CD4-positive, alpha-beta T cell treated with Interleukin-1 beta for 1 hour (primary cell): ENCODE results near the gene IRF2BP2.

Source experiments
- DNase-seq, 2 donors: peaks; one replicate each; pipeline ENCODE4 v3.0.0-alpha.2; 2020 to 2022

The IRF2BP2 gene

GRCh38 chr1:234582681-234583301 lies 27.2 kb downstream of the IRF2BP2 start:
- DNase-seq = no peak

GRCh38 chr1:234582186-234582585 lies 27.8 kb downstream of the IRF2BP2 start:
- DNase-seq = no peak

DNA sequence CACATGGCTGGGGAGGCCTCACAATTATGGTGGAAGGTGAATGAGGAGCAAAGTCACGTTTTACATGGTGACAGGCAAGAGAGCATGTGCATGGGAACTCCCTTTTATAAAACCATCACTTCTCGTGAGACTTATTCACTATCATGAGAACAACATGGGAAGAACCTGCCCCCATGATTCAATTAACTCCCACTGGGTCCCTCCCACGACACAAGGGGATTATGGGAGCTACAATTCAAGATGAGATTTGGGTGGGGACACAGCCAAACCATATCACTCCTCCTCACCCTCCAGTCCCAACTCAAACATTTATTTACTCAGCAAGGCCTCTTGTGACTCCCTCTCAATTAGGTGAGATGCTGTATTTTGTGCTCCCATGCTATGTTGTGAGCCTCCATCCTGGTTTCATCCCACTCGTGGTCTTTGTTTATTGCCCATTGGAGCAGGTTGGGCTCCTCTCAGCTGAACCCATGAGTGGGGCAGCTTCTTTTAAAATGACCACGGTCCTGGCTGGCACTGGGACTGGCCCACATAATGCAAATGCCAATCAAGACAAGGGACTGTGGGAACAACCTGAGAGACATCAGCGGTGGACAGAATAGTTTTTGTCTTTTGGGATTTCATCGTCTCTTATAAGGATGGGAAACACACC lies 28.8 kb downstream of the IRF2BP2 start:
- no peak for DNase-seq

GRCh38 chr1:234579967-234580366 lies 30.0 kb downstream of the IRF2BP2 start:
- DNase-seq = peak in 1 of 2 donors; percentile 21

DNA sequence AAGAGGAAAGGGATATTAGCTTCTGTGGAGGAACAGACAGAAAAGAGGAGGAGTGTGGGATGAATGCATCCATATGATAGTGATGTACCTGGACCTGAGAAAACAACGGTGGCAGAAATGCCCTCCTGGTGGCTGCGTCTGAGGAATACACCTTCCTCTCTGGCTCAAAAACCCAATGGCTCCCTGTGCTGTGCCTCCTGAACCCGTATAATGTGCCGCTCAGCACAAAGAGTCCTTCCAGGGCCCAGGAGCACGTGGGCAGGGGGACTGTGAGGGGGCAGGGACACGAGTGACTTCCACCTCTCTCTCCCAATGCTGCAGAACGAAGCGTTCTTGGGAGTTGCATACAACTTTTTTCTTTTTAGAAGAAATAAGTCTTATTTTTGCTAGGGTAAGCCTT lies 31.2 kb downstream of the IRF2BP2 start:
- no peak for DNase-seq

- no peak for DNase-seq
Measured at GRCh38 chr1:234578087-234578486, 31.9 kb downstream of the IRF2BP2 start.

DNA sequence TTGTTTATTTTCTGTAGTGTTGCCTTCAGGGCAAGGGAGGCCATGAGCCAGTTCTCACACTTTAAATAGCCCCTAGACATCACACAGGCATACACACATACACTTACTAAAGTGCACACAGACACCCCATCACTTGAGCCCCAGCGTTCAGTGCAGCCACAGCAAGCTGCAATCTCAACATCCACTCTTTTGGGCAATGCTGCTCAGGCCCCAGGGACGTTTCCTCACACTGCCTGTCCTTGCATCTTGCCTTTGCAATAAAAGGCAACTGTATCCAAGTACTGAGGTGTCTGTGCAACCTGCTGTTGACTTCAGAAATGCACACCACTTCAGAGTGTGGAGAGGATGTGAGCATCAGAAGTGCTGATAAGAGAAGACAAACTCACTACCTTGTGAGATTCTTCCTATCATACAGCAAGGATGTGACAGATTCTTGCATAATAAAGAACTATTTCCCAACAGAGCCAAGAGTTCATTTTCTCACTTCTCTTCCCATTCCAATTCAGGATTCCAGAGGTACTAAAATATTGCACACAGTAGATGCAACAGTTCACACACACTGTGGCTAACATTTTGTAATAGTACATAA lies 36.2 kb downstream of the IRF2BP2 start:
- no peak for DNase-seq

DNA sequence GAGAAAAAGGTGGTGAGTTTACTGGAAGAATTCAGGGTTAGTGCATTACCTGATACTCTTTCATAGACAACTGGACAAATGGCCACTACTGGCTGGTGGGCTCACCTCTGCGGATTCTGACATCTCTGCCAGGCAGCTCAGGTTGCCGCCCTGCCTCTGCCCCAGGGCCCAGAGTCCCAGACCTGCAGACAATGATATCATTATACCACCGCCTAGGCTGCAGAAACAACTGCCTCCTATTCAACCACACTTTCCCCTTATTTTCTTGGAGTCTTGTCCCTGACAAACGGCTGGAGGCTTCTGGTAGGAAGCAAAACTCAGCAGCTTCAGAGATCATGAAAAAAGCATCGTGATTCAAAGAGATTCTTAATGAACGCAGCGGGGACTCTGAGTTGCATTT lies 37.0 kb downstream of the IRF2BP2 start:
- no peak for DNase-seq

DNA sequence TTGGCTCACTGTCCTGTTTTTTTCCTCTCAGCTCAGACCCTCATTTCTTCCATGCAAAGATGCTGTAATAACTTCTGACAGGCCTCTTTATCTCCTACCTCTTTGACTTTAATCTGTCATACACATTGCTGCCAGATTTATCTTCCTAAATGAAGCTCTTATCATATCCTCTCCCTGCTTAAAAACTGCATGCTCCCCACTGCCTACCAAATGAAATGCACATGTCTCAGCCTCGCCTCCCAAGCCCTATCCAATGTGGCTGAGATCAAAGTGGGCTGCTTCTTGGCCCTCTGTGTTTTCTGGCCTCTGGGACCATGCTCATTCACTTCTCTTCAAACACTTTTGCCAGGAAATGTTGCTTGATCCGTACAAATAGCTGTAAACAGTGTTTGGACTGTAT lies 38.3 kb downstream of the IRF2BP2 start:
- no peak for DNase-seq

GRCh38 chr1:234570329-234571120 lies 39.5 kb downstream of the IRF2BP2 start:
- no peak for DNase-seq

DNA sequence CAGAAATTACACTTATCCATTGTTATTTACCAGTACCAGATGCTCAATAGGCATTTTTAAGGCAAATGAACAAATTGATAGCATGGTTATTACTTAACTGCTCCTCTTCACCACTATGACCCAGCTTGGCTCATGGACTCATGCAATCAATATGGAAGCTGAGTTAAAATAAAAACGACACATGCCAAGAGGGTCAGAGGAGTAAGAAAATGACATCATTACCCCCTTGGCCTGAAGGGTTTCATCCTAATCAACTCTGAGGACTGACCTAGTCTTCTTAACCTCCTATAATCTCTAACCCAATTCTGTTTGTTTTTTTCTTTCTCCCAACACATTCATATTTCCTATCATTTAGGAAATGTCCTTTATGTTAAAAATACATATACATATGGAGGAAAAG lies 41.6 kb downstream of the IRF2BP2 start:
- DNase-seq = no peak

DNA sequence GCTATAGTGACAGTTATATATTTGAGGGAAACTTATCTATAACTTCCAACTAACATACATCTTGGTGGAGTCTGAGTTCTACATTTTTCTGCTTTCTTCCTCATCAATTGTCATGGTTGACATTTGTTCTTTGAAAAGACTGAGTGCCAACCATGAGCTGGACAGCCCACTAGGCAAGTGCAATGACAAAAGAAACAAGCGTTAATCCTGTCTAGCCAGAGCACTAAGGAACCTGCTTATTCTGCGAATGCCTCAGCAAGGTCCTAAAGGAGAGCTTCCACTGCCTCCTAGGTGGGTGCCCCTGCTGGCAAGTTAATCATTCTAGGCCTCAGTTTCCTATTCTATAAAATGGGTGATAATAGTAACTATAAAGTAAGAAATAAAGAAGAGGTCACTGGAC lies 44.8 kb downstream of the IRF2BP2 start:
- DNase-seq = no peak

- DNase-seq = no peak
Measured at GRCh38 chr1:234564035-234565029, 45.6 kb downstream of the IRF2BP2 start.

- no peak for DNase-seq
Measured at GRCh38 chr1:234562334-234562733, 47.6 kb downstream of the IRF2BP2 start.

- DNase-seq = no peak
Measured at GRCh38 chr1:234561319-234561718, 48.7 kb downstream of the IRF2BP2 start.

- DNase-seq = no peak
Measured at GRCh38 chr1:234559902-234560676, 49.9 kb downstream of the IRF2BP2 start.

DNA sequence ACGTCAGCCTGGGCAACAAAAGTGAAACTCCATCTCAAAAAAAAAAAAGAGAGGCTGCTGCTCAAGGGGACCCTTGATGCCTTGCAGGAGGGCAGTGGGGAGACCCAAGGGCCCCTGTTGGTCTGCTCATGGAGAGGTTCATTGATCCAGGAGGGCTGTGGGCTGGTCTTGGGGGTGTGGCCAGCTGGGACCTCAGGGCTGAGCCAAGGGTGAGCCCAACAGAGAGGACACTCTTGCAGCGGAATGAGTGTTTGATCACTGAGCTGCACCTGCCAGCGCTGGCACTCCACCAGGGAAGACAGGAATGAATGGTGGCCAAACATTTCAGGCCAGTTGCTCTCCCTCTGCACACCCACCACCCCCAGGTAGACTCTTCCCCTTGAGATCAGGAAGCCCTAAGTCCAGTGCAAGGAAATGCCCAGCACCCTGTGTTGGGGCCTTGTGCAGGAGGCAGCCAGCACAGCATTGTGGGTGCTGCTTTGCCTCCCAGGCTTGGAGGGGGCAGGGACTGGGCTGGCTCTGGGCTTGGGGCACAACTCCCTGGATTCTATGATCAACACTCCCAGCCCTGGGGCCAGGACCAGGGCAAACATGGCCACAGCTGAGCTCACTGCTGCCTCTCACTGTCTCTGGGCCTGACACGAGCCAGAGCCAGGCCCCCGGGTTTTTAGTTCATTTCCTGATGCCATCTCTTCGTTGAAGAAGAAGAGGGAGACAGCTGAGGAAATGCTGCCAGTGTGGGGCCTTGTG lies 50.7 kb downstream of the IRF2BP2 start:
- no peak for DNase-seq

DNA sequence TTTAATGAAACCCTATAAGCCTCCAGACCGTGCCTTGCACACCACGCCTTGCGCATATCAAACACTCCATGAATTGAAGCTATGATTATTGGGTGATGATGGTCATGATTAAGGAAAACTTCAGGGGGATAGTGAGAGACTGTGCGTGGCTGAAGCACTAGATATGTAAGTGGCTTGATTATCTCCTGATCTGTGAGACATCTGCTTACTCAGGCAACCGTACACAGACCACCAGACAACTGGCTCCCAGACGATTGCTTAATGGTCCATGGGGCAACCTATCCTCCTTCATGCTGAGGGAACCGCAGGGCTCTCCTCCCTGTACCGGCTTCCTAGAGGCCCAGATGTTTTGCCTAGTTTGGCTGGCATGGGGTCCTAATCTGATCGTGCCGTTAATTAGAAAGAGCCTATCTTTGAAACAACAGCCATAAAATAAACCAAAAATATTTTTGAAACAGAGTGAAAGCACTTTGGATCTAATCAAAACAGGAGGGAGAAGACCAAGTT lies 51.6 kb downstream of the IRF2BP2 start:
- DNase-seq = no peak

DNA sequence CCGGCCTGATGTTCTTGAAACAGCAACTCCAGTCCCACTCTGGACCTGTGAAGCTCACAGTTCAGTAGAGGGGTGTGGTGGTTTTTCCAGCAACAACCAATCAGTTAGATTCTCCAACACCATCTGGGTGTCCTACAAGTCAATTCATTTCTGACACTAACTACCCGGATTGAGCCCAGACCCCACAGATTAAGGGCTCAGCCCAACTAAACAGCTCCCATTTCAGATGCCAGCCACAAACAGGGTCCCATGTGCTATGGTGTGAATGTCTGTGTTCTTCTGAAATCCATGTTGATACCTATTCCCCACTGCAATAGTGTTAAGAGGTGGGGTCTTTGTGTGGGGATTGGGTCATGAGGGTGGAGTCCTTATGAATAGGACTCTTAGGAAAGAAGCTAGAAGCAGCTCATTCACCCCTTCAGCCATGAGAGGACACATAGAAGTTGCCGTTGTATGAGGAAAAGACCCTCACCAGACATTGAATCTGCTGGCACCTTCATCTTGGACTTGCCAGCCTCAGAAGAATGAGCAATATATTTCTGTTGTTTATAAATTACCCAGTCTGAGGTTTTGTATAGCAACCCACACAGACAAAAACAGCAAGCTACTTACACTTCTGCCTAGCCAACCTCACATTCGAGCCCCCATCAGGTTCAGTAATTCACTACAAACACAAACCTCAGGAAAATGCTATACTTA lies 53.6 kb downstream of the IRF2BP2 start:
- no peak for DNase-seq
